IPS-18a (cell line): ENCODE data around the gene MYH9.
A peak's percentile ranks its signal among the peaks of the same experiment; 100 is the strongest.

Source experiments
- H3K27ac ChIP-seq: one replicate; pipeline ENCODE4 v1.5.1; 2013; ENCODE audit warnings: low read length
- H3K27me3 ChIP-seq: one replicate; pipeline ENCODE4 v1.6.1; 2013; ENCODE audit warnings: mild to moderate bottlenecking, low read length; ENCODE audit not compliant: control insufficient read depth, insufficient read depth
- H3K36me3 ChIP-seq: one replicate; pipeline ENCODE4 v1.6.1; 2013; ENCODE audit warnings: low read depth, low read length; ENCODE audit not compliant: control insufficient read depth
- H3K4me1 ChIP-seq: one replicate; pipeline ENCODE4 v1.6.1; 2013; ENCODE audit warnings: low read depth, low read length; ENCODE audit not compliant: control insufficient read depth
- H3K4me3 ChIP-seq: one replicate; pipeline ENCODE4 v1.5.1; 2013; ENCODE audit warnings: low read length
- H3K9ac ChIP-seq: one replicate; pipeline ENCODE4 v1.6.1; 2013; ENCODE audit warnings: mild to moderate bottlenecking, low read length, moderate library complexity
- H3K9me3 ChIP-seq: one replicate; pipeline ENCODE4 v1.6.1; 2013; ENCODE audit warnings: low read depth, low read length; ENCODE audit not compliant: control insufficient read depth

MYH9 gene

DNA sequence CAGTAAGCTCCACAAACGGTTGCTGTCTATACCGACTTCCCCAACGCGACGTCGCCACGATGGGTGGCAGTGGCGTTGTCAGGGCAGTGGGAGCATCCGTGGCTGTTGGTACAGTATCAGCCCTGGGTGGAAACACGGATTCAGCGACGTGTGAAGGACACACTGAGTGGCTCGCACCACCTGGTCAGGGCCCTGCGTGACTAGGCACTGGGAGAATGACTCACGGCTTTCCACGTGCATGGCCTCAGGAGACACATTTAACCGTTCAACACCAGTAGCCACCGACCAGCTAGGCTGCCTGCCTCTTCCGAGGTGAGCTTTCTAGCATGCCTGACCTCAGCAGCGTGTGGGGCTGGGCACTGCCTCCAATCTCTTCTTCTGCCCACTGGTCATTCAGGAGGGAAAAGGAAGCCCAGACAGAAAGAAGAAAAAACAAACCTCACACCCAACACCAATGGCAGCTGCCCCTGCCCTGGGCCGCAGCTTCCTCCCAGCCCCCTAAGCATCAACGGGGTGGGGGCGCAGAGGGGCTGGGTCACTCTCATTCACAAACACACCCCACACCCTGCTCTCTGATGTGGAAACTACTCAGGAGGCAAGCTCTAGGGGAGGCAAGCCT is 59.0 kb downstream of the MYH9 start:
- Histone ChIP-seq H3K4me1 (peaks cover 47% of the 10 kb centered on the region), H3K27me3 (no peaks in the 10 kb centered on the region), H3K4me3 (peak overlapping the region; percentile 4), H3K9me3 (no peaks in the 10 kb centered on the region), H3K36me3 (peaks cover 39% of the 10 kb centered on the region), H3K9ac (peak overlapping the region; percentile 76), H3K27ac (peak overlapping the region; percentile 97)

DNA sequence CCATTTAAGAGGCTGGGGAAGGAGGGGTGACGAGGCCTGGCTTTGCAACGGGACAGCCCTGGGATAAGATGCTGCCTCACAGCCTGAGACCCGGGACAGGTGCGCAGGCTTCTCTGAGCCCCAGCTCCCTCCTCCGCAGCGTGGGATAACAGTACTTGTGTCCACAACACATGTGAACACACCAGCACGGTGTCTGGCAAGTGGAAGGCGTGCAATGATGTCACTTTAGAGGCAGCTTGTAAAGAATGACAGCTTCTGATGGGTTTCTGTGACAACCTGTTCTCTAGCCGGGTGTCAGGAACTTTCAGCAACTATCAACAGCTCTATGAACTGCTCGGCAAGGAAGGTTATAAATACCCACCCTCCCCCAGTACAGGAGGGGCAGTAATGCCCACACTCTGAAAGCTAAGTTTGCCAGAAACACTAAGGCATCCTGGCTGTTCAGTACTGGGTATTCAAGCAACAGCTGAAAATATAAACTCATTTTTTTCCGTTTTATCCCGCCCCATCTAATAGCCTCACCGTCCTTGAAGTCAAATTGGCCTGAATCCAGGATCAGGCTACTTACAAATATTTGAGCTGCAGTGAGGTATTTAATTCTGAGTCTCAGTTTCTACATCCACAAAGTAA is 59.7 kb downstream of the MYH9 start:
- no peaks in the 10 kb centered on the region for H3K9me3 ChIP-seq
- H3K4me1 ChIP-seq, result peaks cover 42% of the 10 kb centered on the region
- peak overlapping the region; percentile 76 for H3K9ac ChIP-seq
- peak overlapping the region; percentile 97 for H3K27ac ChIP-seq
- H3K27me3 ChIP-seq, result no peaks in the 10 kb centered on the region
- H3K36me3 ChIP-seq, result peaks cover 44% of the 10 kb centered on the region
- no peak overlapping the region for H3K4me3 ChIP-seq

DNA sequence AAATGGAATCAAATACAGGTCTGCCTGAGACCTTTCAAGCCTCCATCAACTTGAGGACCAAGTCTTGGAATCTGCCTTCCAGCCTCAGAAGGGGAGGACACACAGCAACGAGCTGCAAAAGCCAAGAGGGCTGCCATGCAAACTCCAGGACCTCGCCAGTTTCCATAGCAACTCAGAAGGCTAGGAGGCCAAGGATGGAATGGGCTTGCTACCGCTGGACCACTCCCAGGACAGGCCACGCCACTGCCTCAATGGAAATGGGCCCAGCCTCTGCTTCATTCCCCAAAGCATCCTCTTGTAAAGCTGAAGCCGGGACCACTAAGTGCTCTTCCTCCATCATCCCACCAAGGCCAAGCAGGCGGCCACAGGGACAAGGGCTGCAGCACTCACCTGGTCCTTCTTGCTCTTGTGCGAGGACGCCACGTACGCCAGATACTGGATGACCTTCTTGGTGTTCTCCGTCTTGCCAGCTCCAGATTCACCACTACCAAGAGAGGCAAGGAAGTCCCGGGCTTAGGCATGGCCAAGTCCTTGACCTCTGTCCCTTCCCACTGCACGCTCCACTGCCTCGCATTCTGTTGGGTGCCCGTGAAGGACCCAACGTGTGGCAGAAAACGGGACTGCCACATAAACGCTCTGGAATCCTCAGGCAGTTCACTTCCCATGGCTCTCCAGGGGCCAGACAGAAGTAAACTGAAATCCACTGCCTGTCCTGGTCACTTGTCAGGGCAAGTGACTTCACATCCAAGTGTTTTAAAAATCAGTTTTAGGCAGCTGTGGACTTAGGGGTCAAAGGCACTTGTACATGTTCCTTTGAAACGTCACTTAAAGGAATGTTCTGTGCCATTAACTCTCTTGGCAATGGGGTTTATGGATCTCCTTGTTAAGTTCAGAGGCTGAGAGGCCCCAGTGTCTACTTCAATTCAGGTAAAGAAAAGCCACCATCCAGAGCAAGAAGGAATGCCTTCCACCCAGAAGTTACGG is 61.3 kb downstream of the MYH9 start:
- H3K9me3 ChIP-seq, result no peaks in the 10 kb centered on the region
- no peak overlapping the region for H3K4me3 ChIP-seq
- peaks cover 60% of the 10 kb centered on the region for H3K36me3 ChIP-seq
- no peaks in the 10 kb centered on the region for H3K27me3 ChIP-seq
- H3K9ac ChIP-seq, result no peak overlapping the region
- H3K27ac ChIP-seq, result no peak overlapping the region
- peaks cover 28% of the 10 kb centered on the region for H3K4me1 ChIP-seq

DNA sequence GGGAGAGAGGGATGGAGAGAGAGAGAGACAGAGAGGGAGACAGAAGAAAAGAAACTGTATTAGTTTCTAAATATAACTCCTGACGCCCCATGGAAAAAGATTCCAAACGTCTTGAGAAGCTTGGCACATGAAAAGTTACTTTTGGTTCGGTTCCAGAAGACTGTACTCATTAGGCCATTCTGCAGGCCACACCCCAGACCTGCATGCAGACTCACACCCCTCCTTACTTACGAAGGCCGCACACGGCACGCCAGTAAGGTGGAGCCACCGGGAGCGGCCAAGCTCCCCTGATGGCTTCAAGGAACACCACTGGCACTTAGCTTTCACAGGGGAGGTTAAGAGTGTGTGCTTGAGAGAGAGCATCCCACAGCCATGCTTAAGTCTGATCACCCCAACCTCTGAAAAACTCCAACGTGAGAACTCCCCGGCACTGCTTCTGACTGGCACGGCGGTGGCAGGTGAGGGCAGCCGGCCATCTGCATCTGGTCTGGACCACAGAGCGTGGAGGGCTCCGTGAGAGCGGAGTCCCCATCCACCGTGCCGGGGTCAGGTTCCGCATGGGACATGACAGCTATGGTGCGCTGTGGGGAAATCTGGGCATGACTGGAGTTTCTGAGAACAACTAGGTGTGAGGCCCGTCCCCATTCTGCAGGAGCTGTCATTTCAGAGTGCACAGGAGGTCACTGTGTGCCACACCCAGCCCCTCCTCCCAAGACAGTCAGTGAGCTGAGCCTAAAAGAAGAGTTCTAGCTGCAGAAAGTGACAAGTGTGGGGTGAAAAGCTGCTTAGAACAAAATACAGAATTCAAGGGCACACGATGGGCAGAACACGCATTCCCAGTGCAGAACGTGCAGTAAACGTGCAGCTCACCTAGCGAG is 62.4 kb downstream of the MYH9 start:
- H3K27ac ChIP-seq, result no peak overlapping the region
- peaks cover 71% of the 10 kb centered on the region for H3K36me3 ChIP-seq
- H3K9ac ChIP-seq, result no peak overlapping the region
- H3K27me3 ChIP-seq, result no peaks in the 10 kb centered on the region
- H3K4me3 ChIP-seq, result no peak overlapping the region
- no peaks in the 10 kb centered on the region for H3K9me3 ChIP-seq
- H3K4me1 ChIP-seq, result peaks cover 21% of the 10 kb centered on the region

DNA sequence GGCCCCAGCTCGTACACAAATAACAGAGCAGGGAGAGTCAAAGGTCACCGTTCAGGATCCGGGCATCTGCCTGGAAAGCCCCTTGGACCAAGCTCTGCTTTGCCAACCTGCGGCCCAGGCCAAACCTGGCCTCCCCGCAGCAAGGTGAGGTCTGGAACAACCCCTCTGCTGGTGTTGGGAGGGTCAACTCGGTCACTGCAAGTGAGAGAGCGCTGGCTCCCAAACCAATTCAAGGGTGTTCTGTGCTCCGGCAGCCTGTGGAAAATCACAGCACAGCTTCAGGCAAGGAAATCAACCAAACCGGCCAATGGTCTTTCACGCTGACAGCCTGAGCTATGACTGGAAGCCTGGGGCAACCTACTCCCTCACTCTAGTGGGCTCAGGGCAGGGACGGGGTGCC is 63.4 kb downstream of the MYH9 start:
- H3K9ac ChIP-seq, result no peak overlapping the region
- no peak overlapping the region for H3K27ac ChIP-seq
- H3K4me1 ChIP-seq, result peaks cover 12% of the 10 kb centered on the region
- no peaks in the 10 kb centered on the region for H3K9me3 ChIP-seq
- H3K27me3 ChIP-seq, result no peaks in the 10 kb centered on the region
- no peak overlapping the region for H3K4me3 ChIP-seq
- H3K36me3 ChIP-seq, result peaks cover 79% of the 10 kb centered on the region

DNA sequence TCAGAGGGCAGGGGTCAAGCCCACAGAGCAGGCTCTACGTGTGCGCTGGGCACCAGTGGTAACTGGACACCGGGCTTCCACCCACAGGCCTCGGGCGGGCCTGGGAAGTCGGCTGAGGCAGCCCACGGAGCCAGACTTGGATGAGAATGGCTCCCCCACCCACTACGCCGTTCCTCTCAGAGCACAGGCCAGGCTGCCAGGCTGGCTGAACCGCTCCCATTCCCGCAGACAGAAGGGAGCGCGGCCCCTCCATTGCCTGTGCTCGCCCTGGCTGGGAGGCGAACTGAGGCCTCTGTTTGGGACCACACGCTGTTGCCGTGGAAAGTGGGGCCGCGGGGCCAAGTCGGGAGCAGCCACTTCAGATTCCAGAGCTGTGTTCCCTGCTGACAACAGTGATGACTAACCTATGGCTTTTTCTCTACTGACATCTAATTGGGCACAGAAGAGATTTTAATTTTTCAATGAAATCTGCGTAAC is 63.9 kb downstream of the MYH9 start:
- peaks cover 84% of the 10 kb centered on the region for H3K36me3 ChIP-seq
- H3K4me1 ChIP-seq, result peaks cover 7% of the 10 kb centered on the region
- no peak overlapping the region for H3K9ac ChIP-seq
- no peaks in the 10 kb centered on the region for H3K9me3 ChIP-seq
- no peak overlapping the region for H3K4me3 ChIP-seq
- H3K27ac ChIP-seq, result no peak overlapping the region
- H3K27me3 ChIP-seq, result no peaks in the 10 kb centered on the region

DNA sequence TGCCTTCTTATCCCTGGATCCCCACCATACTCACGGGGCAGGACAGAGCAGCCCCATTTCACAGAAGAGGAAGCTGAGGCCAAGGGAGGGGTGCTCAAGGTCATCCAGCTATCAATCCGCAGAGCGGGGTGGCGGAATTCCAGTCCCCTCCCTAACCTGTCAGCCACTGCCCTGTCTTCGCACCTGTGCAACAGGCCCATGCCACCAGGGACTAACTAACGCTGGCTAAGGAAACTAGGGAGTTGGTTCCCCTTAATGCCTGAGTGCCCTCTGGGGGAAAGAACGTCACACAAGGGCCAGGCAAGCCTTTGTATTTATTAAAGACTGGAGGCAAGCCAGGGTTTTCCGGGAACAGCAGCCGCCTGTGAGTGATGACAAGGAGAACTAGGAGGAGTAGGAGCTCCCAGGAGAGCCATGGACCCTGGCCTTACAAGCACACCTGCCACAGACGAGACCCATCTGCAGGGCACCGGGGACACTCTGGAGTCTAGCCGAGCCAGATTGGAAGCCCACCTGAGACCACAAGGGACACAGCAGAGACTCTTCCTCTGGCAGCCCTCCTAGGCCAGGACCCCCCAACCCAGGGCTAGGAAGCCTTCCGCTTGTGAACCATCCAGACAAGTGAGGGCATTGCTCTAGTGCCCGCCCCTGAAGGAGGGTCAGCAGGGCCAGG is 64.4 kb downstream of the MYH9 start:
- H3K36me3 ChIP-seq, result peaks cover 87% of the 10 kb centered on the region
- H3K27ac ChIP-seq, result no peak overlapping the region
- no peaks in the 10 kb centered on the region for H3K9me3 ChIP-seq
- no peak overlapping the region for H3K9ac ChIP-seq
- H3K4me1 ChIP-seq, result peaks cover 2% of the 10 kb centered on the region
- H3K27me3 ChIP-seq, result no peaks in the 10 kb centered on the region
- H3K4me3 ChIP-seq, result no peak overlapping the region

DNA sequence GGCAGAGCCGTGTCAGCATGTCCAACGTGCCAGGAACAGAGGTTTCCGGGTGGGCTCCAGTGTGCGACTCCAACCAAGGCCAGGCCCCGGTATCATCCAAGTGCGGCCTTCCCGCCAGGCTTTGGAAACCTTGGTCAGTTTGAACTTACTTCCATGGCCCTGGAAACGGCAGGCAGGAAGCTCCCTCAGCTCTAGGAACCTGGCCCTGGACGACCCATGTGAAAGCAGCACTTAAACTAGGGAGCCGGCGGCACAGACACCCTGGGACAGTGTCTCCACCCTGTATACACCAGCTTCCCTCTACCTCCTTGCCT is 65.2 kb downstream of the MYH9 start:
- Histone ChIP-seq H3K4me3 (no peak overlapping the region), H3K27me3 (no peaks in the 10 kb centered on the region), H3K27ac (no peak overlapping the region), H3K4me1 (no peaks in the 10 kb centered on the region), H3K36me3 (peaks cover 91% of the 10 kb centered on the region), H3K9ac (no peak overlapping the region), H3K9me3 (no peaks in the 10 kb centered on the region)

DNA sequence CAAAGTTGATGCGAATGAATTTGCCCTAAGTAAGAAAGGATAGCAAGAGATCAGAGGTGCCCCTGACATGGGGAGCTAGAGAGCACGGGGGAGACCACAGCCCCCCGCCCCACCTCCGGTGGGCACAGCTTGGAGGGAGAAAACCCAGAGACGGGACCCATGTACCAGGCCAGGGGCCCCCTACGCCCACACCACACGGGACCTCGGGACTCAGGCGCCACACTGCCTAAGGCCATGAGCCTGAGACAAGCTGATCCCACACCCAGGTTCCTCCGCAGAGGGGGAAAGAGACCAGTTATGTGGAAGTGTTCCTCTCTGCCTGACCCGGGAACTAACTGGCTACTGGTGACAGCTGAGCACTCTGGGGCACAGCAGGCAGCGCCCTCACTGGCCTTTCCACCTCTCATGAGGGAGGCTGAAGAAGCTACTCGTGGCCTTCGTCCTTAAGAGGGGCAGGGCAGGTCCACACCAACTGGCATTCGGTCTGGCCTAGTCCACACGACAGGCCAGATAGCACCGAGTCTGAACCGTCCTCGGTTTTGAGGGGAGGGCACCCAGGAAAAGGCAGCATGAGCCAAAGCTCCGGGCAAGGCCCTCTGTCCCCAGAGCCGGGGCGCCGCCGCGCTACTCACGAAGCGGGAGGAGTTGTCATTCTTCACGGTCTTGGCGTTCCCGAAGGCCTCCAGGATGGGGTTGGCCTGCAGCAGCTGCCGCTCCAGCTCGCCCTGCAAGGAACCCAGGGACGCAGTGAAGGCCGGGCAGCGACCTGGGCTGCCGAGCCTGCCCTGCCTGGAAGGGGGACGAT is 65.8 kb downstream of the MYH9 start:
- H3K4me1 ChIP-seq, result no peaks in the 10 kb centered on the region
- no peaks in the 10 kb centered on the region for H3K9me3 ChIP-seq
- H3K27me3 ChIP-seq, result no peaks in the 10 kb centered on the region
- H3K36me3 ChIP-seq, result peaks cover 90% of the 10 kb centered on the region
- H3K9ac ChIP-seq, result no peak overlapping the region
- H3K27ac ChIP-seq, result no peak overlapping the region
- H3K4me3 ChIP-seq, result no peak overlapping the region

DNA sequence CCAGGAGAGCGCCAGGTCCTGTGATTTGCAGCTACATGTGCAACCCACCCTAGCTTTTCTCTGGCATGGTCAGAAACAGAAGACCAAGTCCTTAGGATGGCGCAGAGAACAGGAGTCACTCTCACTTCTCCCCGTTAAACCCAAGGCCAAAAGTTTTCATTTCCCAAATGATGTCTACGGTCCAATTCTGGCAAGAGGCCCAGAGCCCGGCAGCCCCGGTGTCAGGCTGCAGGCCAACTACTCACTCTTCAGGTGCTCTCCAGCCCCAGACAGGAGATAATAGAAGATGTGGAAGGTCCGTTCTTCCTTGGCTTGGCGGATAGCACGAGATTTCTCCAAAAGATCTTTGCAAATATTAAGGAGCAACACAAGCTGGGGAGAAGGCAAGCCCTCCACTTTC is 67.2 kb downstream of the MYH9 start:
- H3K4me1 ChIP-seq, result no peaks in the 10 kb centered on the region
- peaks cover 85% of the 10 kb centered on the region for H3K36me3 ChIP-seq
- no peak overlapping the region for H3K9ac ChIP-seq
- H3K9me3 ChIP-seq, result no peaks in the 10 kb centered on the region
- H3K27me3 ChIP-seq, result no peaks in the 10 kb centered on the region
- H3K27ac ChIP-seq, result no peak overlapping the region
- no peak overlapping the region for H3K4me3 ChIP-seq
